Subcutaneous adipose tissue (tissue), 4 donors: ENCODE data around the gene CD180. TPM values are rescaled to one million over a fixed set of nuclear protein-coding genes. Genes with fewer than 3 reads are reported as not detected.

ENCODE experiments used
- CTCF ChIP-seq: fragments of 450-650 bp; IDR thresholded peaks from one replicate; pipeline ENCODE4 v1.5.1; 2016; ENCODE audit warnings: low read depth, mild to moderate bottlenecking, control low read depth, antibody characterized with exemption, moderate library complexity
- total RNA-seq, 4 donors: library from RNA; depleted of rRNA; stranded (reverse); fragments of >200 nt; gene quantifications; one replicate each; pipeline ENCODE4 v1.1.0, GENCODE V29; 2016

The CD180 gene
- total RNA-seq, 4 donors from 2014 or later, result 0.75 to 11.0 (median 3.2) TPM

DNA sequence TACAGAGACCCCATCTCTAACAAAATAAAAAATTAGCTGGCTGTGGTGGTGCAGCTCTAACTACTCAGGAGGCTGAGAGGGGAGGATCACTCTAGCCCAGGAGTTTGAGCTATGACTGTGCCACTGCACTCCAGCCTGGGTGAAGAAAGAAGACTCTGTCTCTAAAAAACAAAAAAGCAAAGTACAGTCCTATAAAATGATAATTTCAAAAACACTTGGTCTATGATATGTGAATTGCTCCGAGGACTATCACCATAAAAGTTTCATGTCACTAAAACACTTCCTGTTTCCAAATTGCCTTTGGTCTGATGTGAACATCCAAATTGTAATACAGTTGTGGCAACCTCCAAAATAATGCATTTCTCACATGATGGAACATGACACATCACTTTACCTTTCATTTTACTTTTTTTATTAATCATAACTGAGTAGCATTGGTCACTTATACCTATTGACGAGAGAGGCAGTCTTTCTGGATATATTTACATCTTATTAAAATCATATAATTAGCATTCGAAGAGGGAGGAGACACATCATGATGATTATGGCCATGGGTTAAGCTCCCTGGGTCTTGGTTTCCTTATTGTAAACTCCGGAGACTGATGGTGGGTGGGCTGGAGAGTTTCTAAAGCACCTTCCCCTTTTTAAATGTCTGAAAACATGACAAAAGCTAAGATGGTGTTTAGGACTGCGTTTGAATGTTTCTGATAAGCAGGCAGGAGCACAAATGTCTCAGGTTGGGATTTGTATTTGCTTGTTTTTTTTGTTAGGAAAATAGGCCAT lies 25.8 kb upstream of the CD180 start:
- no peak for TF ChIP-seq CTCF

DNA sequence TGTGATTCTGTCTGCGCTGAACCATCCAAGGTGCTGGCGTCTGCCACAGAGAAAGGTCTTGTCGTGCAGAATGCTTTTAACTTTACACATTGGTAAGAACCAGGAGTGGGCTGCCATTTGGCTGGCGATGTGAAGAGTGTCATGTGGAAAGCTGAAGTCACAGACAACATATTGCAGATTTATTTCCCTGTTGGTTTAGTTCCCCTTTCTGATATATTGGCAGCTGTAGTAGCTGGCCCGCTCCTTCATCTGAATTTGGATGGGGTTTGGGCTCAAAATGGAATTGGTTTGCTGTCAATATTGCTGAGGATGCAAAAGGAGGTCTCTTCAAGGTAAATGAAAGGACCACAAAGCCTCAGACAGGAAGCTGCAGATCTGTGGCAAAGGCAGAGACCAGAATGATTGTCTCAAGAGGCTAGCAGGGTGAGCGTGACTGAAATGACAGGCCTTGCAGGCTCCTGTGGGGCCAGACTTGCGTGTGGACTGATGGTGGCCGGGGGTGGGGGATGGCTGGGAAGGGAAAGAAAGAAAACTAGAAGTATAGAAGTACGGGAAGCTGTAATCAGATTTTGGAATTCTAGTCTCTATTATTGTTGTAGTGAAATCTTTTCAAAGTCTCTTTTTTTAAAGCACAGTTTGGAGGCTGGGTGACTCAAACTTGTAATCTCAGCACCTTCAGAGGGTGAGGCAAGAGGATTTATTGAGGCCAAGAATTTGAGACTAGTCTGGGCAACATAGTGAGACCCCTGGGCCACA lies 25.1 kb upstream of the CD180 start:
- TF ChIP-seq CTCF, result no peak

DNA sequence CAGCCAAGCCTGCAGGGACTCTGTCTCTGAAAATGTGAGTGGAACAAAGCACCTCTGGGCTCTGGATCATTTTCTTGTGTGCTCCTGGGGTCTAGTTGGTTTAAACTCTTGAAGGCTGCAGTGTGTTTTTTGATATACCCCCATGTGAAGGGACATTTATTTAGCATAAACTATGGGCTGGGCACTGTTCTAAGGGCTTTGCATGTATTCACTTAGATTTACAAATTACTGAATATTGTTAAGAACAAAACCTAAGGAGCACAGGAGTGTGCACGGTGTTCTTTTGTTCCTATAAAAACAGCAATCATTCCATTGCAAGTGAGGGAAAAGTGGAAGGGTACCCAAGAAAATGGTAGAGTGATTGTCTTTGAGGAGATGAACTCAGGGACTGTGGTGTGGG lies 20.0 kb upstream of the CD180 start:
- TF ChIP-seq CTCF, result no peak

DNA sequence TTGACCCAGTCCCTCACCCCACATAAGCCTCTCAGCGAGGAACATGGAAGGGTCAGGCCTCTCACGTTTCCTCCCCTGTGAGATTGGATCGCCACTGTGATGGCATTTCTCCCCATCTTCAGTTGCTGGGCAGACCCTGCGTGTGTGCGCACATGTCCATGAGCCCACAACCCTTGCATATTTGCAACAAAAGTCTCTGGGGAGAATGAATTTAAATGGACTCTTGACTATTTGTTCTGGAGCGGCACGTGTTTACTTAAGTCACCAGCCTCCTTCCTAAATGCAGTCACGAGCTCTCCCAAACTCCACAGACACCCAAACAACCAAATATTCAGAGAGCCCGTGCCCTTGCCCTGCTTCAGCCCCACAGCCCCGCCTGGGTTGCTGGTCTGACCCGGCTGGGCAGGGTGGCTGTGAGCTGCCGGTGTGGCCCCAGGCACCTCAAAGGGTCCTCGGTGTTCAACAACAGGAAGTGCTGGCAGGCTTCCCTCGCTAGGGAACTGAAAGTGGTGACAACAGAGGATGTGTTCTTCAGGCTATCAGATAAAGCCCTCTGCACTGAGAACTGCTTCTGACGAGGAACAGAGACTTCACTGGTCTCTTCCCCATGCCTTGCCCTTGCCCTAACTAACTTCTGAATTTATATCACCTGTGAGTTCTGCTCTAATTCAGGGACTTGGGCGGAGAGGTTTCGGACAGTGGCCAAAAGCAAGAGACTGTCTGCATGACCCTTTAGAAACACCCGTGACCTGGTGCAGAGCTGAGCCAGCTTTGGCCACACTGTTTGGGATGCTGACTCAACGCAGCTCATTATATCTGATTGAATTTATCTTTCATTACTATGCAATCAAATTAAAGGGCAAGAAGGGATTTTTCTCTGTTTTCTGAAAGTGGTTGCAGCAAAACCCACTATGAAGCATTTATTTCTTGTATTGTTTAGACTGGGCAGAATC lies 19.2 kb upstream of the CD180 start:
- TF ChIP-seq CTCF, result no peak

DNA sequence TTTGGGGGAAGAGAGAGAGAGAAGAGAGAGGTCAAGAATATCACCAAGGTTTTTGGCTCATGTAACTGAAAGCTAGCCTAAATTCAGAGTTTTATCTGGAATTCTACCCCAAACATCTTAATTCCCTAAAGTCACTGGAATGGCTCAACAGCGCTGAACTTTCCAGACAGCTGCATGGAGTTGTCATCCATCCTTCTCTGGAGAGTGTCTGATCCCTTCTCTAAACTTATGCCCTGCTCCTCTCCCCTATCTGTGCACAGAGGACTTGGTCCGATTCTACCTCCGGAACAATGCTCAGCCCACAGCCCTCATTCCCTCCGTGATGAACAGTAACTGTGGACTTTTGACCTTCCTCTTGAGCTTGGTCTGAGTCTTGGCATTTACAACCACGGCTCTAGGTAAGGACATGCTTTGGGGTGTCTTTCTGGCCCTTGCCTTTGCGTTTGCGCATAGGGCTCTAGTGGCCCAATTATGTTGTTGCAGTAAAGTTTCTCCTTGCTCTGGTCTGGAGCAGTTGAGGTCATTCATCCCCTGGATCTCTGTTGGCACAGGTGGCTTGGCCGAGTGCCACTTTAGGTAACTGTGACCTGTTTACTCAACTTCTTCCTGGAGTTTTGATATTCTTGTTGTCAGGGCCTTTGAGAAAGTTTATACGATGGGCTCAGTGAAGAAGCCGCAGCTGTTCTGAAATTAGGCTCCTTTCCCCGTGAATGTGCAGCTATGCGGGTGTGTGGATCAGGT lies 18.3 kb upstream of the CD180 start:
- TF ChIP-seq CTCF, result no peak

- no peak for TF ChIP-seq CTCF
Measured at GRCh38 chr5:67214036-67214435, 17.4 kb upstream of the CD180 start.
